Amniotic epithelial cell (primary cell): ENCODE results near the gene KATNIP.
A peak's percentile ranks its signal among the peaks of the same experiment; 100 is the strongest.
"Not testable (repeated sequence)": the region's sequence is repeated elsewhere in the genome, so short reads cannot be mapped to it uniquely, and the experiment has no call there.

Experiments
- DNase-seq: peaks from one replicate; pipeline ENCODE4 v3.0.0-alpha.2; 2010; ENCODE audit warnings: low read depth

The KATNIP gene

GRCh38 chr16:27538528-27538927 is 11.4 kb upstream of the KATNIP start:
- peak; percentile 27 for DNase-seq

DNA sequence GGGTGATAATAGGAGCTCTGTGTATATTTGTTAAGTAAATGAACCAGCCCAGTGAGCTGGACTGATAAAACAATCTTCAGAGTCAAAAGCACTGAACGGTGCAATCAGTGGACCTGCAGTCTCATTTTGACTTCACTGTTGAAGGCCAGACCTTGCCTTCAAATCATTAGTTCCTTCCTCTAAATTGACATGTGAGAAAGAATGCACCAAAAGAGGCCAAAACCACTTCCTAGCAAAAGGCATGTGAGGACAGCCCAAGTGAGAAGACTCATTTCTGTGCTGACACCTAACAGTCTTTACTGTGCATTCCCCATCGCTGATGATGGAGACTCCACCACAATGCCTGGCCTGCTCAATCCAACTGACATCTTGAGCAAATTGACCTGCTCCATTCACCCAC is 10.8 kb upstream of the KATNIP start:
- no peak for DNase-seq

DNA sequence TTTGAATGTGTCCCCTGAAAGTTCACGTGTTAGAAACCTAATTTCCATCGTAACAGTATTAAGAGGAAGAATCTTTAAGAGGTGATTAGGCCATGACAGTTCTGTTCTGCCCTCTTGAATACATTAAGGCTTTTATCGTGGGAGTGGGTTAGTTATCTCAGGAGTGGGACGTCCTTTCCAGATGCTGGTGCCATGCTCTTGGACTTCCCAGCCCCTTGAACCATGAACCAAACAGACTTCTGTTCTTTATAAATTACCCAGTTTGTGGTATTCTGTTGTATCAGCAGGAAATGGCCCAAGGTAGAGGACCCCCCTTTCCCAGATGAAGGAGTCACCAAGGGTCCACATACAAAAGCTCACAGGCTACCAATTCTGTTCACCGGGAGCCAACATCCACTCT is 10.3 kb upstream of the KATNIP start:
- DNase-seq = no peak

GRCh38 chr16:27543801-27544200 is 6.1 kb upstream of the KATNIP start:
- peak; percentile 32 for DNase-seq

DNA sequence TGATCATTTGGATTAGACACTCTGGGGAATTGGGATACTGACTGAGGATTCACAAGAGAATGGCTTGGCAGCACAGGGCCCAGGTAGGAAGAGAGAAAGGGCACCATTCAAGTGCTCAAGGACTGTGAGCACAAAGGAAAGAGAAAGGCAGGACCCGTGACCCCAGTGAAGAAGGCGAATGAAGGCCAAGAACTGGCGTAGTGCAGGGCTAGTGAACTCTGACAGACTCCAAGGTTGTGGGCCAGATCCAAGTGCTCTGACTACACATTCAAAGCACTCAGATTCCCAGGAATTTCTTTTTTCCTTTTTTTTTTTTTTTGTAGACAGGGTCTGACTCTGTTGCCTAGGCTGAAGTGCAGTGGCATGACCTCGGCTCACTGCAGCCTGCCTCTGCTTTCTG is 5.3 kb upstream of the KATNIP start:
- no peak for DNase-seq

GRCh38 chr16:27547134-27547533 is 2.8 kb upstream of the KATNIP start:
- DNase-seq = peak; percentile 91

DNA sequence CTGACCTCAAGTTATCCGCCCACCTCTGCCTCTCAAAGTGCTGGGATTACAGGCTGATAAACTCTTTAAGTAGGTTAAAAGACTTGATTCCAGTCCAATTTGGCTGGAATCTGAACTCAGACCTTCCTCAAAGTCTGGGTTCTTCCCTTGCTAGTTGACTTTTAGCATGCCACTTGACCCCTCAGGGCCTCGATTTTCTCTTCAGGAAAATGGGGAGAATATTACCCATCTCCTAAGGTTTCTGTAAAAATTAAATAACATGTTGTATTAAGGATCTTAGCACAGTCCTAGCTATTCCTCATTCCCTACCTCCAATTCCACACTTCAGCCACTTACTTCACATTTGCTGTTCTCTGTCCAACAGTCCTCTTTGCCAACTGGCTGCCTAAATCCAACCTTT is 2.1 kb upstream of the KATNIP start:
- DNase-seq = peak; percentile 29

GRCh38 chr16:27549464-27549745 is 539 bp upstream of the KATNIP start:
- no peak for DNase-seq

DNA sequence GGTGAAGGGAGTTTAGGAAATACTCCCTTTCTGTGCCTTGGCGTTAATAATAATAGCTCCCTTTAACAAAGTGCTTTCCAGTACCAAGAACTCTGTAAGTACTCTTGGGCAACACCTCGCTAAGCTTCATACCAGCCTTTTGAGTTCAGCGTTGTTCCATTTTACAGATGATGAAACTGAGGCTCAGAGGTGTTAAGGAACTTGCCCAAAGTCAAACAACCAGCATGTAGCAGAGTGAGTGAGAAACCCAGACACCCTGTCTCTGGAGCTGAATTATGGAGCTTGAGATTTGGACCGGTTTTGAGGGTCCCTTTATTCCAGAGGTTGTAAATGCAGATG is 607 bp downstream of the KATNIP start:
- DNase-seq = peak; percentile 13

DNA sequence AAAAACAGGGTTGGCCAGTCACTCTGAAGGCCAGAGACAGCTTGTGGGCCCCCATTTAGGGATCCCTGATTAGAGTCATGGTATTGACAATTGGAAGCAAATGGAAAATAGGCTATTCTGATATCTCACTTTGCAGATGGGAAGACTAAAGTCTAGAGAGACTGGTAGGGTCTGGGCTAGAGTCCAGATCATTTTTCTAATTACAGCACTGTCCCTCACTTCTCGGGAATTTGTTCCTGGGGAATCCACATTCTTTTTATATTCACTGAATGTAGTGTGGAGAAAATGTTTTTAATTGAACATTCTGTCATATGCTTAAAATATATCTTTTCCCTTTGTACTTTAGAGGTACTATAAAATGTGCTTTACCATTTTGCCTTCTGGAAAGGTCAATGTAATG is 1.1 kb downstream of the KATNIP start:
- DNase-seq = no peak

GRCh38 chr16:27556471-27556870 is 6.5 kb downstream of the KATNIP start:
- DNase-seq = no peak

- no peak for DNase-seq
Observed at GRCh38 chr16:27558434-27558833, 8.5 kb downstream of the KATNIP start.

- DNase-seq = no peak
Observed at GRCh38 chr16:27558932-27559331, 9.0 kb downstream of the KATNIP start.

DNA sequence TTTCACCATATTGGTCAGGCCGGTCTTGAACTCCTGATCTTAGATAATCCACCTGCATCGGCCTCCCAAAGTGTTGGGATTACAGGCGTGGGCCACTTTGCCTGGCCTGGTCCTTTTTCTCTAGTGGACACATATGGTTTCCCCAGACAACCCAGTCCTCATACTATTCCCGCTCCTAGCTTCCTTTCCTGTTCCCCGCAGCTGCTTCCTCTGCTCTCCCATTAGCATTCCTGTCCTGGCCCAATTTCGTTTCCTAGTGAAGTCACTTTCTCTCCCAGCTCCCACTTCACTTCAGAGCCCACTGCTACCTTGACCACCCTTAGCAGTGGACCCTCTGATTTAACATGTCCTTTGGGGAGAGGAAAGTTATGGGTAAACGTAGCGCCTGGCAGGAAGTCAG is 11.3 kb downstream of the KATNIP start:
- no peak for DNase-seq

- DNase-seq = no peak
Observed at GRCh38 chr16:27564224-27564623, 14.3 kb downstream of the KATNIP start.

DNA sequence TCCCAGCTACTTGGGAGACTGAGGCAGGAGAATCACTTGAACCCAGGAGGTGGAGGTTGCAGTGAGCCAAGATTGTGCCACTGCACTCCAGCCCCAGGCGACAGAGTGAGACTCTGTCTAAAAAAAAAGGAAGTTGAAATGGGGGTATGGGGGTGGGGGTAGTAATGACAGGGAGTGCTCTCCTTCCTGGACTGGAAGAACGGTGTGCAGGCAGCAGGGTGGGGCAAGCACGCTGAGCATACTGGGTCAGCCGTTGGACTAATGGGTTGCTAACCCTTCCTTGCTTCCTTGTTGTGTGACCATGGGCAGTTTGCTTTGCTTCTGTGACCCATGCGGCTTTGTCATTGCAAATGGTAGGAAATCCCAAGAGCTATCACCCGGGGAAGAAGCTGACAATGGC is 16.5 kb downstream of the KATNIP start:
- DNase-seq = no peak

DNA sequence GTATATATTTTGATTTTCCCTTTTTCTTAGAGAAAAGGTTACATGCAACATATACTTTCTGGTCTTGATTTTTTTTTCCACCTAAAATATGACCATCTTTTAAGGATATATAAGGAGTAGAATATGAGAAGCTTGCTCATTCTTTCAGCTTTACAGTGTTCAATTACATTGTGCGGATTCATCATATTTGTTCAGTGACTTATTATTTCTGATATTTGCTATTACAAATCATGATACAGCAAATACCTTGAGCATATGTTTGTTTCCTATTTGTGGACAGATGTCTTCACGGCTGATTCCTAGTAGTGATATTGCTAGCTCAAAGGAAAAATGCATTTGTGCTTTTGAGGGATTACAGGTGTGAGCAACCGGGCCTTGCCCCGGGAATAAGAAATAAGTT is 18.1 kb downstream of the KATNIP start:
- DNase-seq = no peak

DNA sequence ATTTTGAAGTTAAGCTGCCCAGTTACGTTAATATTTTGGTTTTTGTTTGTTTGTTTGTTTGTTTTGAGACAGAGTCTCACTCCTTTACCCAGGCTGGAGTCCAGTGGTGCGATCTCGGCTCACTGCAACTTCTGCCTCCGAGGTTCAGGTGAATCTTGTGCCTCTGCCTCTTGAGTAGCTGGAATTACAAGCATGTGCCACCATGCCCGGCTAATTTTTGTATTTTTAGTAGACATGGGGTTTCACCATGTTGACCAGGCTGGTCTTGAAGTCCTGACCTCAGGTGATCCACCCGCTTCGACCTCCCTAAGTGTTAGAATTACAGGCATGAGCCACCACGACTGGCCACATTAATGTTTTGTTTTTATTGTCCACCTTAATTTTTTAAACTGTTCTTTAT is 21.0 kb downstream of the KATNIP start:
- not testable (repeated sequence) for DNase-seq

DNA sequence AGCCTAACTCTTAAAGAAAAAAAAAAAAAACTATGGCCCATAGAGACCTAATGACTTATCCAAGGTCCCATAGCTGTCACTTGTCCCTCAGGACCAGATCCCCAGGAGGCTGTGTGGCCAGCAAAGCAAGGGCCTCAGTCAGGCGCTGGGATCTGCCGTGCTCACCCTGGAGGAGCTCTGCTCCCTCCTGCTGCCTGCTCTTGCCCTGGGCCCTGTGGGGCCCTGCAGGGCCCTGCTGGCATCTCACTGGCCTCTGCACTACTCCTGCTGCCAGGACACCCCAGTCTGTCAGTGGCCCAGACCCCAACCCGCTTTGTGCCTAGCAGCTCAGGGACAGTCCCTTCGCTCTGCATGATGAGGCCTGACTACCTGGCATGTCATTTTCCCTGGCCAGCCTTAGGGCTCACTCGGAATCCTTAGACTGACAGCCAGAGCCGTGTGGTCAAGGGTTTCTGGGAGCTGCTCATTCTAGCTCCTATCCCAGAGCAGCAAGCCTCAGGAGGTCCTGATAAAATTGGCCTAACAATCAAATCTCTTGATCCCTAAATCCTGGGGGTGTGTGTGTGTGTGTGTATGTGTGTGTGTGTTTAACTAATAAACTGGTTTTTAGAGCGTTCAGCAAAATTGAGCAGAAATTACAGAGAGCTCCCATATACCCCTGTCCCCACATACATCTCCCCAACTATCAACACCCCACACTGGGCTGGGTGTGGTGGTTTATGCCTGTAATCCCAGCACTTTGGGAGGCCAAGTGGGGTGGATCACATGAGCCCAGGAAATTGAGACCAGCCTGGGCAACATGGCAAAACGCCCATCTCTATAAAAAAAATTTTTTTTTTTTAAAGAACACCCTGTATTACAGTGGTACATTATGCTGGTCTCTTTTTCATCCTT is 21.7 kb downstream of the KATNIP start:
- DNase-seq = peak; percentile 3

- peak; percentile 27 for DNase-seq
Observed at GRCh38 chr16:27572711-27573110, 22.8 kb downstream of the KATNIP start.

GRCh38 chr16:27576729-27577128 is 26.8 kb downstream of the KATNIP start:
- DNase-seq = no peak

DNA sequence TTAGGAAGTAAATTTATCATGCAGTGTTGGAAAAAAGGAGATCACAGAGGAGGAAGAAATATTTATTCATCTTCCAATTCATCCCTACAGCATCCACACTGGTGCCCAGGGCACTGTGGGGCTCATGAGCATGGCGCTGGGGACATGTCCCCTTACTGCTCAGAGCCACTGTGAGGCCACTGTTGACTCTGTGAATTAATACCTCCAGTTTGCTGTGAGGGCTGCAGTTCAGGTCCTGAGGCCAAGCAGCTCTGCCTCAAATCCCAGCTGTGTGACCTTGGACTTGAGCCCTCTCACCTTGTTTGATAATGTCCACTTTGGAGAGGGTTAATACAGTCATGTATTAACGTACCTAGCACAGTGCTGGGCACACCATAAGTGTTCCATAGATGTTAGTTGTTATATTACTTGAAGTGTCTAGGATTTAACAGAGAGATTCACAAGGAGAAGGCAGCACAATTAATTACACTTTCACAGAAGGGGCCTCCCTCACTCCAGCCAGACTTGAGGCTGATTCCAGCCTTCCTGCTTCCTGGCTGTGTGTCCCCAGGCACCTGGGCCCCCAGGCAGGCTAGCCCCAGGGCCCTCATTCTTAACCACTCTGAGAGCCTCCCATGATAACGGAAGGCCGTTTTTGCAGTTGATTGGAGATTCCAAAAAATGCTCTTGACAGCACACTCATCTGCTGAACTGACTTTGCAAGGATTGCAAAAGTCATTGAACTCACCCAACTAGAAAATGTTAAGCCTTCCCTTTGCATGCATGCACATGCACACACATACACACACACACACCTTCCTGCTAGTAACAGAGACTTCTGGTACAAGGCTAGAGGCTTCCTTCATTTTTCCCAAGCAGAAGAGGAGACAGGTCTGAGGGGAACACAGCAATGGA is 29.4 kb downstream of the KATNIP start:
- peak; percentile 60 for DNase-seq

DNA sequence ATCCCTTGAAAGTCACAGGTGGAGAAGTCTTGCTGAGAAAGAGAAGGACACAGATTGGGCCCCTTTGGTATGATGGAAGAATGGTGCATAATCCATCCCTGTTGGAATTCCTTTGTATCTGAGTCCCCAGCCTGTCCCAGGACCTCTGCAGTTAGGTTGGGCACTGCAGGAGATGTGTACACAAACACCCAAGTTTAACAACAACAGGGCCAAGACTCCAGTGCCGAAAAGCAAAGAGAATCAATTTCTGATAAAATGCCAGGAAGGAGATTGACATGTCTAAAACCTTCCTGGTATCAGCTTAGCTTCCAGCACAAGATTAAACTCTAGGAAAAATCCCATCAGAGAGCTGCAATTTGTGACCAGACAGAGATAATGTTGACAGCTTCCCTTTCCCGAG is 32.9 kb downstream of the KATNIP start:
- DNase-seq = no peak

DNA sequence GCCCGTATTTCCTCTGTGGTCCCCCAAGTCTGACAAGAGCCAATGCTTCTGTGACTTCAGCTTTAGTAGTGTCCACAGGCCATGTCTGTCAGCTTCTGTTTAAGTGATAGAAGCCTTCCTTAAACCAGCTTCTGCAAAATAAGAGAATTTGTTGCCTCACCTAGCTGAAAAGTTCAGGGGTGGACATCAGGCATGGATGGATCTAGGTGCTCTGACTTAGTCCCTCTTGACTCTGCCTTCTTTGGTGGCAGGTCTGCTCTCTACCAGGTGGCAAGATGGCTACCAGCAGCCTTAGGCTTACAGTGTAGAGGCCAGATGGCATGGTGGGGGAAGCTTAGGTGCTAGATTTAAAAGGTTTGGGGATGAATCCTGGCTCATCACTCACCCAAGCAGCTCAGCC is 33.7 kb downstream of the KATNIP start:
- DNase-seq = no peak
